ENCODE measurements around the gene JMJD8. TPM values are rescaled to one million over a fixed set of nuclear protein-coding genes. Genes with fewer than 3 reads are reported as not detected.

Gene JMJD8
- total RNA-seq, 2 experiments from 2014 or later = 22.0 to 23.6 TPM

- ATAC-seq (ENCODE audit: poor library complexity) (no peak), DNase-seq (no peak)
- H3K9me3 Mint-ChIP-seq = no peaks in the 10 kb centered on the region
- H3K36me3 ChIP-seq (ENCODE audit: insufficient read depth, low read length) = no peaks in the 10 kb centered on the region
- intact Hi-C loops (cut with DNase I, micrococcal nuclease) = no loop called here
- H3K27me3 Mint-ChIP-seq = peaks cover 8% of the 10 kb centered on the region
- H3K36me3 Mint-ChIP-seq (ENCODE audit: low read depth) = no peaks in the 10 kb centered on the region
- CTCF ChIA-PET = no interaction called here
- no peak overlapping the region for H3K27ac ChIP-seq (ENCODE audit: low read depth in 1 of 2, low read length in 2 of 2)
- TF ChIP-seq, protein P1, sequence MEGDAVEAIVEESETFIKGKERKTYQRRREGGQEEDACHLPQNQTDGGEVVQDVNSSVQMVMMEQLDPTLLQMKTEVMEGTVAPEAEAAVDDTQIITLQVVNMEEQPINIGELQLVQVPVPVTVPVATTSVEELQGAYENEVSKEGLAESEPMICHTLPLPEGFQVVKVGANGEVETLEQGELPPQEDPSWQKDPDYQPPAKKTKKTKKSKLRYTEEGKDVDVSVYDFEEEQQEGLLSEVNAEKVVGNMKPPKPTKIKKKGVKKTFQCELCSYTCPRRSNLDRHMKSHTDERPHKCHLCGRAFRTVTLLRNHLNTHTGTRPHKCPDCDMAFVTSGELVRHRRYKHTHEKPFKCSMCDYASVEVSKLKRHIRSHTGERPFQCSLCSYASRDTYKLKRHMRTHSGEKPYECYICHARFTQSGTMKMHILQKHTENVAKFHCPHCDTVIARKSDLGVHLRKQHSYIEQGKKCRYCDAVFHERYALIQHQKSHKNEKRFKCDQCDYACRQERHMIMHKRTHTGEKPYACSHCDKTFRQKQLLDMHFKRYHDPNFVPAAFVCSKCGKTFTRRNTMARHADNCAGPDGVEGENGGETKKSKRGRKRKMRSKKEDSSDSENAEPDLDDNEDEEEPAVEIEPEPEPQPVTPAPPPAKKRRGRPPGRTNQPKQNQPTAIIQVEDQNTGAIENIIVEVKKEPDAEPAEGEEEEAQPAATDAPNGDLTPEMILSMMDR (IDR thresholded peaks at IDR 0.05) = no peak
- POLR2A ChIA-PET = interaction anchor here (1.4 kb wide), 1 partner anchor 10 kb away, joined by 6 read pairs; no protein-coding TSS in a partner anchor
- H3K9me3 ChIP-seq (ENCODE audit: control insufficient read depth in 1 of 2, insufficient read depth in 1 of 2, low read length in 2 of 2) = peaks cover 0 to 16% of the 10 kb centered on the region in 2 experiments
- H3K4me3 ChIP-seq (ENCODE audit: low read length) = no peak overlapping the region
- H3K4me3 Mint-ChIP-seq = no peak overlapping the region
- H3K4me1 ChIP-seq (ENCODE audit: insufficient read depth, low read length) = peaks cover 51% of the 10 kb centered on the region
- H3K27me3 ChIP-seq (ENCODE audit: control insufficient read depth in 1 of 2, insufficient read depth in 2 of 2, low read length in 2 of 2) = peaks cover 7 to 14% of the 10 kb centered on the region in 2 experiments
- peaks cover 21% of the 10 kb centered on the region for H3K4me1 Mint-ChIP-seq (ENCODE audit: low read depth)
- no peak overlapping the region for H3K27ac Mint-ChIP-seq
These were observed 34.3 kb upstream of the JMJD8 start for GRCh38 chr16:718389-718788.

DNA sequence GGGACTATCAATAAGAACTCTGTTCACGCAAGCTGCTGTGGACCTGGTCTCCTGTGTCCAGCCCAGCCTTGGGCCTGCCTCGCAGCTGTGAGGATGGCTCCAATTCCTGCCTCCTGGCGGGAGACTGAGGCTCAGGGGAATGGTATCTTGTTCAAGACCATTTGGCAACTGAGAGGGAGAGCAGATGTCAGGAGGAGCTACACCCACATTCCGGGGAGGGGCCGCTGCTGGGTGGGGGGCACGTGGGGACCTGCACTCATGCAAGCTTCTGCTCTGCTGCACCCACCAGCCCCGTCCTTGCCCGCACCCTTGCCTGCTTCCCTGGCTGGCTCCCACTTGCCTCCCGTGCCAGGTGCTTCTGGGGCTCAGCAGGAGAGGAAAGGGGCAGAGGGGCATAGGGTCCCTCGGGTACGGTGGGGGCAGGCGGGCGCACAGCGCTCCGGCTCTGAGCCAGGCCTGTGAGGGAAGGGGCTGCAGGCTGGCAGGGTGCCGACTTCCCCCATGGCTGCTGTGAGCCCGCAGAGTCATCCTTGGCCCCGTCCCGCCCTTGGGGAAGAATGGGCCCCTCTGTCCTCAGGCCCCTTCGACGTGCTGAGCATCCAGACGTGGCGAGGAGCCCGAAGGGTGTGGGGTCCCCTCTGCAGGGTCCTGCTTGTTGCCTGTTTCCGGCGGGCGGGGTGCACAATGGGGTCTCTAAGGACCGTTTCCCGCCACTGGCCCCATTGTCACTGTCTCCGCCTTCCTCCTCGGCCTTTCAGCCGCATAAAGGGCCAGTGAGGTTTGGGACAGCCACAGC is 33.5 kb upstream of the JMJD8 start:
- Histone ChIP-seq H3K4me3 (ENCODE audit: low read length) (no peak overlapping the region), H3K27me3 (ENCODE audit: control insufficient read depth in 1 of 2, insufficient read depth in 2 of 2, low read length in 2 of 2) (peaks cover 7 to 14% of the 10 kb centered on the region in 2 experiments), H3K9me3 (ENCODE audit: control insufficient read depth in 1 of 2, insufficient read depth in 1 of 2, low read length in 2 of 2) (peaks cover 0 to 16% of the 10 kb centered on the region in 2 experiments), H3K4me1 (ENCODE audit: insufficient read depth, low read length) (peaks cover 49% of the 10 kb centered on the region), H3K27ac (ENCODE audit: low read depth in 1 of 2, low read length in 2 of 2) (no peak overlapping the region), H3K36me3 (ENCODE audit: insufficient read depth, low read length) (no peaks in the 10 kb centered on the region)
- DNase-seq (no peak), ATAC-seq (ENCODE audit: poor library complexity) (no peak)
- Mint-ChIP-seq H3K36me3 (ENCODE audit: low read depth) (no peaks in the 10 kb centered on the region), H3K9me3 (no peaks in the 10 kb centered on the region), H3K4me3 (no peak overlapping the region), H3K4me1 (ENCODE audit: low read depth) (peaks cover 23% of the 10 kb centered on the region), H3K27ac (no peak overlapping the region), H3K27me3 (peaks cover 12% of the 10 kb centered on the region)
- ChIA-PET POLR2A (interaction anchor here (1.2 to 4.5 kb wide), 3 partner anchors 9 to 37 kb away, joined by 4 to 30 read pairs (median 22); partner anchors contain the start of genes CCDC78, HAGHL and STUB1), CTCF (no interaction called here)
- intact Hi-C loops (cut with DNase I, micrococcal nuclease) = no loop called here
- TF ChIP-seq, protein P1 (IDR thresholded peaks at IDR 0.05) = no peak

- peaks cover 7 to 14% of the 10 kb centered on the region in 2 experiments for H3K27me3 ChIP-seq (ENCODE audit: control insufficient read depth in 1 of 2, insufficient read depth in 2 of 2, low read length in 2 of 2)
- peaks cover 0 to 12% of the 10 kb centered on the region in 2 experiments for H3K9me3 ChIP-seq (ENCODE audit: control insufficient read depth in 1 of 2, insufficient read depth in 1 of 2, low read length in 2 of 2)
- no peak for ATAC-seq (ENCODE audit: poor library complexity)
- no peak for DNase-seq
- CTCF ChIA-PET = interaction anchor here (2.3 kb wide), 1 partner anchor 23 kb away, joined by 8 read pairs; the partner anchor contains the start of gene CIAO3
- TF ChIP-seq, protein P1 (IDR thresholded peaks at IDR 0.05) = no peak
- Mint-ChIP-seq H3K9me3 (no peaks in the 10 kb centered on the region), H3K4me3 (peak overlapping the region; percentile 69), H3K27ac (no peak overlapping the region), H3K27me3 (peaks cover 14% of the 10 kb centered on the region), H3K4me1 (ENCODE audit: low read depth) (peaks cover 24% of the 10 kb centered on the region), H3K36me3 (ENCODE audit: low read depth) (no peaks in the 10 kb centered on the region)
- H3K27ac ChIP-seq (ENCODE audit: low read depth in 1 of 2, low read length in 2 of 2) = no peak overlapping the region
- H3K36me3 ChIP-seq (ENCODE audit: insufficient read depth, low read length) = no peaks in the 10 kb centered on the region
- H3K4me1 ChIP-seq (ENCODE audit: insufficient read depth, low read length) = peaks cover 43% of the 10 kb centered on the region
- POLR2A ChIA-PET = interaction anchor here (1.2 to 4.5 kb wide), 5 partner anchors 10 to 72 kb away, joined by 3 to 30 read pairs (median 5); partner anchors contain the start of genes CCDC78, CHTF18, HAGHL and RPUSD1
- intact Hi-C loops (cut with DNase I, micrococcal nuclease) = no loop called here
- H3K4me3 ChIP-seq (ENCODE audit: low read length) = no peak overlapping the region
These were observed 32.7 kb upstream of the JMJD8 start for GRCh38 chr16:716768-717325.

Data from CD4-positive, alpha-beta T cell (primary cell).